ENCODE measurements around the gene MSRB3. TPM values are rescaled to one million over a fixed set of nuclear protein-coding genes. Genes with fewer than 3 reads are reported as not detected.
A peak's percentile ranks its signal among the peaks of the same experiment; 100 is the strongest.
"Not testable (repeated sequence)": the region's sequence is repeated elsewhere in the genome, so short reads cannot be mapped to it uniquely, and the experiment has no call there.

The MSRB3 gene
- total RNA-seq, 6 donors from 2014 or later: 15.7 to 76.3 (median 30.4) TPM

GRCh38 chr12:65308601-65309071, 30.2 kb downstream of the MSRB3 start:
- 29 to 47% methylated on average over 3 of the region's 3 CpGs for WGBS, 2 donors
- Histone ChIP-seq H3K27ac (peak overlapping the region in 1 of 4 donors; percentile 32), H3K9me3 (no peaks in the 10 kb centered on the region), H3K4me3 (no peak overlapping the region), H3K27me3 (no peaks in the 10 kb centered on the region), H3K4me1 (peaks cover 5 to 26% (median 23%) of the 10 kb centered on the region in 4 donors), H3K36me3 (no peaks in the 10 kb centered on the region)
- TF ChIP-seq POLR2A (IDR thresholded peaks at IDR 0.05) (no peak), POLR2AphosphoS5 (IDR thresholded peaks at IDR 0.05) (no peak), CTCF (IDR thresholded peaks at IDR 0.05) (no peak), EP300 (IDR thresholded peaks at IDR 0.05) (no peak)
- ATAC-seq (ENCODE audit: low FRiP score in 2 of 2) (no peak), DNase-seq (no peak)

GRCh38 chr12:65311260-65311659, 32.8 kb downstream of the MSRB3 start:
- no peak for ATAC-seq (ENCODE audit: low FRiP score in 2 of 2)
- TF ChIP-seq POLR2AphosphoS5 (IDR thresholded peaks at IDR 0.05): no peak
- TF ChIP-seq EP300 (IDR thresholded peaks at IDR 0.05): no peak
- no peak for TF ChIP-seq CTCF (IDR thresholded peaks at IDR 0.05)
- no peak for TF ChIP-seq POLR2A (IDR thresholded peaks at IDR 0.05)
- Histone ChIP-seq H3K36me3 (no peaks in the 10 kb centered on the region), H3K4me3 (no peak overlapping the region), H3K4me1 (peaks cover 5 to 24% (median 22%) of the 10 kb centered on the region in 4 donors), H3K9me3 (no peaks in the 10 kb centered on the region), H3K27ac (no peak overlapping the region), H3K27me3 (no peaks in the 10 kb centered on the region)
- no peak for DNase-seq
- WGBS, 2 donors: 78 to 84% methylated on average over 1 of the region's 1 CpG

- Histone ChIP-seq H3K27ac (no peak overlapping the region), H3K27me3 (no peaks in the 10 kb centered on the region), H3K36me3 (no peaks in the 10 kb centered on the region), H3K4me1 (peaks cover 0 to 3% (median 1%) of the 10 kb centered on the region in 4 donors), H3K9me3 (no peaks in the 10 kb centered on the region), H3K4me3 (no peak overlapping the region)
- ATAC-seq (ENCODE audit: low FRiP score in 2 of 2) (no peak), DNase-seq (no peak)
- WGBS, 2 donors: 39 to 41% methylated on average over 2 of the region's 2 CpGs
- TF ChIP-seq CTCF (IDR thresholded peaks at IDR 0.05): peak in 3 of 6 experiments; percentile 26 to 35 (median 31)
- TF ChIP-seq EP300 (IDR thresholded peaks at IDR 0.05): no peak
Measured at GRCh38 chr12:65313719-65314317, 35.3 kb downstream of the MSRB3 start.

GRCh38 chr12:65315238-65315637, 36.8 kb downstream of the MSRB3 start:
- not testable (repeated sequence) for H3K27ac ChIP-seq; H3K9me3 ChIP-seq; H3K27me3 ChIP-seq; H3K4me1 ChIP-seq; DNase-seq; H3K36me3 ChIP-seq; H3K4me3 ChIP-seq; ATAC-seq (ENCODE audit: low FRiP score in 2 of 2)
- WGBS, 2 donors: 94 to 95% methylated on average over 12 of the region's 12 CpGs

- DNase-seq (no peak), ATAC-seq (ENCODE audit: low FRiP score in 2 of 2) (no peak)
- H3K4me1 ChIP-seq: no peaks in the 10 kb centered on the region
- no peak for TF ChIP-seq EP300 (IDR thresholded peaks at IDR 0.05)
- TF ChIP-seq POLR2AphosphoS5 (IDR thresholded peaks at IDR 0.05): no peak
- no peak for TF ChIP-seq POLR2A (IDR thresholded peaks at IDR 0.05)
- no peak for TF ChIP-seq CTCF (IDR thresholded peaks at IDR 0.05)
- H3K27ac ChIP-seq: no peak overlapping the region
- no peaks in the 10 kb centered on the region for H3K27me3 ChIP-seq
- H3K9me3 ChIP-seq: no peaks in the 10 kb centered on the region
- H3K36me3 ChIP-seq: no peaks in the 10 kb centered on the region
- WGBS, 2 donors: 77 to 88% methylated on average over 4 of the region's 4 CpGs
- no peak overlapping the region for H3K4me3 ChIP-seq
Measured at GRCh38 chr12:65318186-65318685, 39.8 kb downstream of the MSRB3 start.
